OCI-LY1 (cell line): ENCODE data around the gene C10orf88.

Experiments used
- CTCF ChIP-seq: fragments of 200-600 bp; sonication (generic), shearing (Covaris generic); IDR thresholded peaks from 2 replicates; pipeline ENCODE4 v1.5.1; 2017; ENCODE audit warnings: mild to moderate bottlenecking, antibody characterized with exemption, low read length, moderate library complexity, mixed read lengths
- EZH2 ChIP-seq: fragments of 200-600 bp; sonication (generic), shearing (Covaris generic); IDR thresholded peaks from 2 replicates; pipeline ENCODE4 v1.8.0; 2017; ENCODE audit warnings: borderline replicate concordance, mixed run types, mild to moderate bottlenecking, antibody characterized with exemption, low read length, moderate library complexity, mixed read lengths

- no peak for TF ChIP-seq CTCF
- no peak for TF ChIP-seq EZH2
These were observed 69.9 kb downstream of the C10orf88 start for GRCh38 chr10:122884166-122884565.
